GM19438 (cell line): Measurements from ENCODE around the gene WWOX.

Source experiments
- ATAC-seq: cut with Tn5 transposase; IDR thresholded peaks from one replicate; pipeline ENCODE4 v1.9.1; 2021; ENCODE audit warnings: low read depth; ENCODE audit not compliant: unreplicated experiment

WWOX gene

GRCh38 chr16:78794581-78795250 is 695.3 kb downstream of the WWOX start:
- no peak for ATAC-seq

DNA sequence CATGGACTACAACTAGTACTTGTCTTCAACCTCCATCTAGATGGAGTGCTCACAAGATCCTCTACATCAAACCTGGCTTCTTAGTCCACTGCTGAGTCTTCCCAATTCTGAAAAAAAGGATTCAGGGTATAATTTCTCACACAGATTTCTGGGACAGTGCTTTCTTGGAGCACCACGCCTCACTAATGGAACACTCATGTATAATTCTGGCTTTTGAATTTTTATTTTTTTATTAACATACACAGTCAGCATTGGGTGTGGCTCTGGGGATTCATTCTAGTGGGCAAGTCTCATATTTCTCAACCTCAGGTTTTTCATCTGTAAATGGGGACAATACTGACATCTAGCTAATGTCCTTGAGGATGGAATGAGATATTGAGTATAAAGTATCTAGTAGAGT is 696.0 kb downstream of the WWOX start:
- ATAC-seq = no peak

- ATAC-seq = no peak
Measured at GRCh38 chr16:78796221-78796866, 696.9 kb downstream of the WWOX start.

DNA sequence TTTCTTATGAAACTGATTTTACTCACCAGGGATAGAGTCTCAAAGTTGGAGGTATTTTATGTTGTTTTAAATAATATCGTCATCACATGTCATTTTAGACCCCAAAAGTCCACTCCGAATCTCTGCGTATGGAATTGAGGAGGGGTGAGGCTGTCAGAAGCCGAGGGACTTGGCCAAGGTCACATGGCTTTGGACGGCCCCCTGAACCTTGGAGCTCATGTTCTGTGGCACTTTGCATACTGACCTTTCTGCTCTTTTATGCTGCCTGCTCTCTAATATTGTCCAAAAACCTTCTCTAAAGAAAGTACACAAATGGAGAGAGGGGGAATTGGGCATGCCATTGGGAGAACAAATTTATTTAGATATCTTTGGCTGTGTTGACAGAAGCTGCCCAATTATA is 700.0 kb downstream of the WWOX start:
- no peak for ATAC-seq

DNA sequence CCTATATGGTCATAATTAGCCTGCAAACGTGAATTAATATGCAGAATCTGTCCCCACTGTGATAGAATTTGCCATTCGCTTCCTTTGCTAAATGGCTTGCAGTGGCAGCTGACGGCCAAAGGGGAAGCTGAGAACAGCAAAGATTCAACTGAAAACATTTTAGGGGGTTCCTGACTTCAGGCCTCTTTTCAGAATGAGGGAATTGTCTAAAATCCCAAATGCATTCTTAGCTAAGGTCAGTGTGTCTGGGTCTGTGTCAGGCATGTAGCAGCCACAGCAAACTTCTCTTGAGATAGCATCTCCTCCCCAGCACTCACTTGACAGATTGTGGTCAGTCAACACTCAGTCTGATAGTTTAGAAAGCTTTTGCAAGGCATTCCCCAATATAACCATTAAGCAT is 701.1 kb downstream of the WWOX start:
- ATAC-seq = no peak

DNA sequence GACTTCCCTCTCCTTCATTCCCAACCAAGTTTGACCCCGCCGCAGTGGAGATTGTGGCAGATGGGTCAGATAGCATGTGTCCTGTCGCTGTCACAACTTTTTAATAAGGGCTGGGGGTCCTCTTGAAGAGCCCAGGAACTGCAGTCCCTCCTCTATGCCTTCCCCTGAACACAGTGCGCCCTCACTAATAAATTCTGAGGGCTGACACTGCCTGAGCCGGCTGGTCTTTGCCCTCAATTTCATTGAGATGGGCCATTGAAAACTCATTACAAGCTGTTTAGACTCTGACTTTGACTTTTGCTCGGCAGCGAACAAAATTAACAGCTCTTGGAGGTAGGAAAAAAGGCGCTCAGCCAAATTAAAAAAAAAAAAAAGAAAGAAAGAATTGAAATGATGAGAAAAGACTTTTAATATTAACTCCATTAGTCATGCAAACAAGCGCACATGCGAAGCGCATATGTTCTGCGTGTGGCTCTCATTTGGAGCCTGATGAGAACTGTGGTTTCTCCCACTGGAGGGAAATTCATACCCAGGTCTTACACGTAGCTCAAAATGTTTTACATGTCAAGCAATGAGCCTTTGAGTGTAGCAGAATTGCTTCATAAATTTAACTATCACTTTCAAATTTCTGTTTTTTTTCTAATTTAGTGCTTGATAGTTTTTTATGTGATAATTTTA is 704.7 kb downstream of the WWOX start:
- ATAC-seq = no peak

DNA sequence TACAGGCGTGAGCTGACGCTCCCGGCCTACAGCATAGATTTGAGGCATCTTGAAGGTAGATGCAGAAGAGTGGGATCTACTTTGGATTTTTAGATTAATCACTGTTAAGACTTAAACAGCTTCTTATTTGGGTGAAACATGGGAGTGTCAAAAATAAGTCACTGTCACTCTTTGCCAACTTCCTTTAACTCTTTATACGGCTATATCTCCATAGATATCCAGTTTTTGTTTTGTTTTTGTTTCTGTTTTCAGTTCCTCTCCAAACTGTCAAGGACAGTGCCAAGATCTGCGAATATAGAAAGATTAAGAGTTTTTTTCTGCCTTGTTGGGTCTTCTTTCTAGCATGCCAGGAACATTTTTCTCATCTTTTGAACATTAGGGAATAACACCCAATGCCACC is 706.1 kb downstream of the WWOX start:
- ATAC-seq = no peak

DNA sequence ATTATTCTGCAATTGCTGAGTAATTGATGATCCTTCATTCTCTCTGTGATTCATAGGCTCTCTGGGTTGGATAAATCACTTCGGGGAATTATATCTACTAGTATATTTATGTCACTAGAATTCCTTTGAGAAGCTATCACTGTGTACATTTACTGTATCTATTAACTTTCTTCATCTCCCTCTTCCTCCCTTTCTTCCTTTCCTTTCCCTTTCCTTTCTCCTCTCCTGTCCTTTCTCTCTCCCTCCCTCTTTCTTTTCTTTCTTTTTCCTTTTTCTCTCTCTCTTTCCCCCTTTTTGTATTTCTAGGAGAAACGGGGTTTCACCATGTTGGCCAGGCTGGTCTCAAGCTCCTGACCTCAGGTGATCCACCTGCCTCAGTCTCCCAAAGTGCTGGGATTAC is 711.8 kb downstream of the WWOX start:
- no peak for ATAC-seq

DNA sequence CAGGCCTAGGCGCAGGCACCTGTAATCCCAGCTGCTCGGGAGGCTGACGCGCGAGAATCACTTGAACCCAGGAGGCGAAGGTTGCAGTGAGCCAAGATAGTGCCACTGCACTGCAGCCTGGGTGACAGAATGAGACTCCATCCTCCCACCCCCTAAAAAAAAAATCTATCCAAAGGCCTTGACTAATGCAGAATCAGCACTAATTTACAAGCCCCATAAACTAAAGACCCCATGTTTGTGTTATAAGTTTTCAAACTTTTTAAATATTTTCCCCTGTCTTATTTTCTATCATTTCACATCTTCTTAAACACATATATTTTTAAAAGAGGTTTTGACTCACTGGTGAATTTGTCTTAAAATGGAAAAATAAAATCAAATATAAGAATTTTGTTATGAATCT is 713.1 kb downstream of the WWOX start:
- no peak for ATAC-seq

- ATAC-seq = no peak
Measured at GRCh38 chr16:78813661-78814311, 714.3 kb downstream of the WWOX start.

DNA sequence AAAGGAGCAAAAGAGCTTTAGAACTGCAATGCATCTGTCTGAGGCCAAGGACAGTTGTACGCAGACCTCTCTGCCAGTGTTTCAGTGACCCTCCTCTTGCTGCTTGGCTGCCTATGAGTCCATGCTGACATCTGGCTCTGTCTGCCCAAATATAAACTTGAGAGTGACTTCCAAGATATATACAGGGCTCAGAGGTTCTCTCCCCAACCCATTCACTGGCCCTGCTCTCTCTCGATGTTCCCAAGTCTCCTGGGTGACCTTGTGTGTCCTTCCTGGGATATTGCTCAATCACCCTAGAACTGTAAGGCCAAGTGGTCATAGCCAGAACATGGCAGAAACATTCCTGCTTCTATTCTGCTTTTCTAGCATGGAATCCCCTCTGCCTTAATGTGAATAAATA is 716.3 kb downstream of the WWOX start:
- ATAC-seq = no peak

DNA sequence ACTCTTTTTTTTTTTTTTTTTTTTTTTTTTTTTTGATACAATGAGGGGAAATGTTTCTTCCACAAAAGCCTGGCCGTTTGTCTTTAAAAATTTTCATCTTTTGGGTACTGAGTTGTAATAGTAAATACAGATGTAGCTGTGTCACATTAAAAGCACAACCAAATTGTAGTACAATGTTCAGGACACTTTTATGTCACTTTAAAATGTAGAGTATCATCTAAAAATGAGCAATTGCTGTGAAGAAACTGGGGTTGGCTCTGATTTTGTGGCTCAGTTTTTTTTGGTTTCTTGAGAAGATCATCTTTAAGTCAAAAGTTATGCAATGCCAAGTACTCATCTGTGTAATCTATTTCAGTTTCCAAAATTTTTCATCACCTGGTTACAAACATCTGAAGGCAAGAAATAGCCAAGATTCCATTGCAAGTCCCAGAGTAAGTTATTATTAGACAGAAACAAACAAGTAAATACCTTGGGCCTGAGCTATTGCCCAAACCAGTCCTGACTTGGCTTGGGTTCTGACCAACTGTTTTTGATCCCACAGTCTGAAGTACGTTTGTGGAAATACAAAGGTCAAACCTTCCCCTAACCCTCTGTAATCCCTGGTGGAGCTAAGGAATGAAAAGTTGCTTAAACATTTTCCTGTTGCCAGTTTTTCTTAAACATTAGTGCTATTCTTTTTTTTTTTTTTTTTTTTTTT is 717.2 kb downstream of the WWOX start:
- no peak for ATAC-seq

- no peak for ATAC-seq
Measured at GRCh38 chr16:78817200-78817739, 717.8 kb downstream of the WWOX start.

DNA sequence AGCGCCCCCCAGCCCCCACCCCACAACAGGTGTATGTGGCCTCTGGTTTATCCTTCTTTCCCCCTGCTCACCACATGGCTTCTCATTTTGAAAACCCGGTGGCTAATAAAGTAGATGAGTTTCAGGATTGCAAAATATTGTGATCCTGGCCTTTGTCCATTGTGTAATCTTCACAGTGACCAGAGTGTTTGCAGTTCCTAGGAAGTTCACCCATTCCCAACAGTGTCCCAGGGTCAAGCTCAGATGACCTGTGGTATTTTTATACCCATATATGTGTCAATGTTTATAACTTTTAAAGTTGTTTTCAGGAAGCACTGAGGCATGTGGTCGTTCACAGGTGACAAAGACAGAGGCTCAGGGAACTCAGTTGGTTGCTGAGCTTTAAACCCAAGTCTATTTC is 721.9 kb downstream of the WWOX start:
- no peak for ATAC-seq

- no peak for ATAC-seq
Measured at GRCh38 chr16:78822509-78822908, 723.1 kb downstream of the WWOX start.

- ATAC-seq = no peak
Measured at GRCh38 chr16:78823027-78823426, 723.6 kb downstream of the WWOX start.

DNA sequence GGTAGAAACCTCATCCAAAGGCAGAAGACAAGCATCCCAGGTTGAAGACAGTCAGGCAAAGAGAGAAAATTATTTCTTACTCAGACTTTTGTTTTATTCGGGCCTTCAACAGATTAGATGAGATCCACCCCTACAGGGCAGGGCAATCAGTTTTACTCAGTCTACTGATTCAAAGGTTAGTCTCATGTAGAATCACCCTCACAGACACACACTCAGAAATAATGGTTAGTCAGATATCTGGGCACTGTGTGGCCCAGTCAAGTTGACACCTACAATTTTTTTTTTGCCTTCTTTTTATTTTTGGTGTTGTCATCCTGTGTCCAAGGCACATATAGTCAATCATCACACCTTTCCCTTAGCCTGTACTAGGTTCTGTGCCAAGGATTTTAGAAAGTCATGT is 729.8 kb downstream of the WWOX start:
- no peak for ATAC-seq

DNA sequence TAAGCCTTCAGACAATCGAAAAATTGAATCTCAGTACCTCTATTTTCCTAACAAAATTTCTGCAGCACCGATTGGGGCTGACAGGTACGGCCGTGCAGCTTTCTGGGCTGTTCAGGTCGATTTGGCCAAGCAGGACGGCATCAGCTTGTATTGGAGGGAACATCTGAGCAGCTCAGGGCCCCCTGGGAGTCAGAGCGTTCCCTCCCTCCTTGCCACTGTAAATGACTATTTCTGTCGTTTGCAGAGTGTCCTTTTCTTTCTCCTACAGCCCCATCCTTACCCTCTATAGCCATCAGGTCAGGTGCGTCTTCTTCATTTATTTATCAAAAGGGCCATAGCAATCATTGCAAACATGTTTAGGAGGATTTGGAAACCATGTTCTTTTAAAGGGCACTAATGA is 731.1 kb downstream of the WWOX start:
- ATAC-seq = no peak

GRCh38 chr16:78832100-78832499 is 732.6 kb downstream of the WWOX start:
- ATAC-seq = no peak

- no peak for ATAC-seq
Measured at GRCh38 chr16:78836802-78837491, 737.5 kb downstream of the WWOX start.
